GM18873 (cell line): ENCODE data around the gene ISYNA1.

ENCODE experiments used
- ATAC-seq: cut with Tn5 transposase; IDR thresholded peaks from one replicate; pipeline ENCODE4 v1.9.1; 2021; ENCODE audit warnings: mild to moderate bottlenecking, moderate library complexity, moderate number of reproducible peaks; ENCODE audit not compliant: unreplicated experiment, low FRiP score

The ISYNA1 gene

DNA sequence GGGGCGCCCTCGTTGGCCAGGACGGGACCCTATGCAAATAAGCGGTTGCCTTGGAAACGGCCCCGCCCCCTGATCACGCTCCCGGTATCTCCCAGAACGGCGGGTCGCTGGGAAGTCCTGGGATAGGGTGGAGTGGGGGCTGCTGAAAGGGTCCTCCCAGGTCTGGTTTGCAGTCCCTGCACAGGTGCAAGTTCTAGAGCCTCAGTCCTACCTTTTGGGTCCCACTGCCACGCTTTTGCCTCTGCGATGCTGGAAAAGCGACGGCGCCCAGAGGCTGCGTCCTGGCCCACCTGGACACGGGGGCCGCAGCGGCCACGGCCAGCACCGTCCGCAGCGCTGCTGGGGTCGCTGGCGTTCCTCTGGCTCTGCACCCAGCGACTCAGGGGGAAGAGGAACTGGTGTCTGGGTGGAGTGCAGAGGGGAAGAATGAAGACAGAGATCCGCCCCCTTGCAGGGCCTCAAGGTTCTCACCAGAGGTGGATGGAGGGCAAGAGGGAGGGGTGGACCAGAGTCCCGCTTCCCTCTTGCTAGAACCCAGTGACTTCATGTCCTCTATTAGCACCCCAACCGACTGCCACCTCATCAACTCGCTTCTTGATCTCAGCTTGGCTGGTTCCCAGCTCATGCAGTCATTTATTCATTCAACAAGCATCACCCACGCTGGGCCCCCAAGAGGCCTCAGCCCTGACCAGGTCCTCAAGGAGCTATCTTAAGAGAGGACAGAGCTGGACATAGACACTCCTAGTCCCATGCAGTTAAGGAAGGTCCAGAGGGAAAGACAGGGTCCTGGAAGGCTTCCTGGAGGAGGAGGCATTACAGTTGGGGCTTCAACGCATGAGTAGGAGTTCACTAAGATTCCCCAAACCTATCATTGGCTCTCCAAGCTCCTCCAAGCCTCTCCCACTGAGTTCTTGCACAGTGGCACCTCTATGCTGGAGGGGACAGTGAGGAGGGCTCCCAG, 40.4 kb downstream of the ISYNA1 start, which contains the start of gene LRRC25:
Gene LRRC25, minus strand, starts transcription at position 381 of the 961 bp plus-strand sequence. CDS start 659 bp downstream, outside the sequence.
- ATAC-seq, result no peak

DNA sequence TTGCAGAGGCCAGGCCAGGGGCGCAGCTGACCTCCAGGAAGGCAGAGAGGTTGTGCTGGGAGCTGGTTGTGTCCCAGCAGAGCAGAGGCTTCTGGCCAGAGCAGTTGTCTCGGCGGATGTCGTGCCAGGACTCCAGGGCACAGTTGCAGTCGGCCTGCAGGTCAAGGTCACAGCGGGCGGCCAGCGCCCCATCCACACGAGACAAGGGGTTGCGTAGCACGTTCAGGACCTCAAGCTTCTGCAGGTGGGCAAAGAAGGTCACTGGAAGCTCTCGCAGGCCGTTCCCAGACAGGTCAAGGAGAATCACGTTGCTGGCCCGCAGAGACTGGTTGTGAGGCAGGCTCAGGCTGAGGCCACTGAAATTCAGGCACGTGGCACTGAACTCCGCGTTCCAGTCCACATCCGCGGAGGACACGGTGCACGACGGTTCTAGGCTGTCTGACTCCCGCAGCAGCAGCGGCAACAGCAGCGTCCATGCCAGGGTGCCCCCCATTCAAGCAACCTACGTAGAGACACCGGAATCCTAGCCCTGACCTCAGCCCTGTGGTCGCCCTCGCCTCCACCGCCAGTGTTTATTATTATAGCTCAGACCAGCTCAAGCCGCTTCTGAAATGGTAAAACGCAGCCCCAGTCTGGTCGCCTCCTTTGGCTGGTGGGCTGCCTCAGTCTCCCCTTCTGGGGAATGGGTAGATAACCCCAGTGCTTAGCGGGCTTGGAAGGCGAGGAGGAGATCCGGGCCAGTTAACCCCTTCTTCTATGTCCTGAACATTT, 41.3 kb downstream of the ISYNA1 start:
- ATAC-seq, result no peak

DNA sequence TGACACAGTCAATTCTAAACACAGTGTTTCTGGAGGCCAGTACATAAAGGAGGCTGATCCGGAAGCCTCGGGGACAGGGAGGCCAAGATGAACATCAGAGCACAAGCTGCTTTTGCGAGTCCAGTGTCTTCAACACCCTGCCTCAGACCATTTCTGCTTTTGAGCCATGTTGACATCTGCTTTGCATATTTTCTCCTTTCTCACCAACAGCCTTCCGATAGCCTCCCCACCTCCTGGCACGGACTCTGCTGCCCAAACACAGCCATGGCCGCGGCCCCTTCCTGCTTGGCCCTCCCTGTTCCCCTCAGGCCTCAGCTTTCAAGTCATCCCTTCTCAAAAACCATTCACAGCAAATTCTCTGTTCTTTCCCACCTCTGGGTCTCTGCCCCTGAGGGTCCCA, 44.1 kb downstream of the ISYNA1 start:
- ATAC-seq, result no peak

DNA sequence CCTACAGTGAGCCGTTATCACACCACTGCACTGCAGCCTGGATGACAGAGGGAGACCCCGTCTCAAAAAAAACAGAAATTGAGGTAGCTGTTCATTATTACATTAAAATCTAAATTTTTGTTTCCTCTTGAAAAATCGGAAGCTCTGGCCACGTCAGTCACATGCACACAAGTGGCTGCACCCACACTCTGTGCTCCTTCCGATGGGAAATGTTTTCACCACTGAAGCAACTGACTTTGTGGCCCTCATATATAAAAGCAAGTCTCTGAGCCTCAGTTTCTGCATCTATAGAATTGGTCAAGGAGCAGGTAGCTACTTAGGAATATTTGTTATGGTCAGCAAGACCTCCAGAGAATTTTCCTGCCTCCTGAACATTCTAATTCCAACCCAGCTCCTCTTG, 45.0 kb downstream of the ISYNA1 start:
- ATAC-seq, result no peak

DNA sequence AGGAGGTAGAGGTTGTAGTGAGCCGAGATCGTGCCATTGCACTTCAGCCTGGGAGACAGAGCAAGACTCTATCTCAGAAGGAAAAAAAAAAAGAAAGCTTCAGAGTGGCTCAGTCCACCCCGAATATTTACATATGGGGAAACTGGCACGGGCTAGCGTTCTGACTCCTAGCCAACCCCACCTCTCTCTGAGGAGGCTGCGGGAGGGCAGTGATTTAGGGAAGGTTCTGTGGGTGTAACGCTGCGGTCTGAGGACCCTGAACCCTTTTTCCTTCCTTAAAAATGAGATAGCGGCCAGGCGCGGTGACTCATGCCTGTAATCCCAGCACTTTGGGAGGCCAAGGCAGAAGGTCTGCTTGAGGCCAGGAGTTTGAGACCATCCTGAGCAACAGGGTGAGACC, 45.5 kb downstream of the ISYNA1 start:
- no peak for ATAC-seq

DNA sequence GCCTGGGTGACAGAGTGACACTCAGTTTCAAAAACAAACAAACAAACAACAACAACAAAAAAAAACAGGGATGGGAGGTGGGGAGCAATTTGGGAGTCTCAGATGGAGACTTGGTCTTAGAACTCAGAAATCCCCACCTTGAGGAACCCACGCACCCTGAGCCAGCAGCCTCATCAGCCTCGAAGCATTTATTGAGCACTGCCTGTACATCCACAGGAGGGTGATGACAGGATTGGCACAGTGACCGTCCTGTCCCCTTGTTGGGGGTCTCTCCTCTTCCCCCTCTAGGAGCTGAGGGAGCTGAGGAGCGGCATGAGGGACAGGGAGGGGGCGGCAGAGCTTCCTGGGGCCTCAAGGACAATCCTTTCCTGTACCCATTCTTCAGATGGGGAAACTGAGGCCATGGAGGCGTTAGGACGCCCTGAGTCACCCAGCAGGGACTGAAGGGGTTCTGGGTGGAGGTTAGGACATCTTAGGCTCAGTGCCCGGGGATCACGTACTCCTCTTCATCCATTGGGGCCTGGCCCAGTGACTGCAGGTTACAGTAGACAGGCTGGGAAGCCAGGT, 46.3 kb downstream of the ISYNA1 start:
- no peak for ATAC-seq

DNA sequence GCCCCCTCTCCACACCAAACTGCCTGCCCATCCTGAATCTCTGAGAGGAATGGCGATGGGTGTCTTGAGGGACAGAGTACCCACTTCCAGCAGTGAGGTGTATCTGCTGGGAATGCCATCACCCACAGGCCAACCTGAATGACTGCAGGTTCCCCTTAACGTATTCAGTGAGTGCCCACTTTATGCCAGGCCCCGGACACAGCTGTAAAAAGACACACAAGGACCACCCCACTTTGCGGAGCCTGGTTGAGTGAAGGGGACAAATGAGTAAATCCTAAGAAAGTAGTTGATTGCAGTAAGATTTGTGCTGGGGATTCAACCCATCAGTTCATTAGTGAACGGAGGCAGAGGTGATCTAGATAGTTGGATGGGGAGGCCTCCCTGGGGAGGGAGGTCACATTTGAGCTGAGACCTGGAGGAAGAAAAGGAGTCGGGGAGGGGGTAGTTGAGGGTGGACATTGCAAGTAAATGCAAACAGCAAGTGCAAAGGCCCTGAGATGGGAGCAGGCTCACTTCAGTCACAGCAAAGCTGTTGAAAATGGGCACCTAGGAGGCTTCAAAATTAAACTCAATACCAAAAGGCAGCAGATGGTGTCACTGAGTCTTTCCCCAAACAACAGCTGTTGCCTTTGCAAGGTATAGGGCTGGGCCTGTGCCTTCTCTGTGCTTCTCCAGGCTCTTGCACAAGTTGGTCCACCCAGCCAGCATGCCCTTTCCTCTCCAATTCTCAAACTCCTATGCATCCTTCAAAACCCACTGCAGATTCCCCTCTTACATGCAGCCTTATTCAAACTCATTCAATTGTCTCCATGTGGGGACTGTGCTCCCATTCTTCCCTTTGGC, 47.6 kb downstream of the ISYNA1 start:
- no peak for ATAC-seq

DNA sequence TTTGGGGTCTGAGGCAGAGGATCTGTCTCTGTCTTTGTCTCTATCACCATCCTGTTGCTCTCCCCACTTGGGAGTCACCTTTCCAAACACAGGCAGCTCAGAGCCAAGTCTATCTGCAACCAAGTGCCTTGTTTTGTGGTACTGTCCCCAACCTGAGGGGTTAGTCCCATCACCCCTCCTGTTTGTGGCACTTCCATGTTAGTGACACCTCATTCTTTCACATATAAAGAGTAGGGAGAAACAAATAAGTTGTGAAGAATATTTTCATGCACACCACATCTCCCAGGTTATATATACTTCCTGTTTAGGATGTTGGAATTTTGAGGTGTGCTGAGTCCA, 48.2 kb downstream of the ISYNA1 start:
- ATAC-seq, result no peak

DNA sequence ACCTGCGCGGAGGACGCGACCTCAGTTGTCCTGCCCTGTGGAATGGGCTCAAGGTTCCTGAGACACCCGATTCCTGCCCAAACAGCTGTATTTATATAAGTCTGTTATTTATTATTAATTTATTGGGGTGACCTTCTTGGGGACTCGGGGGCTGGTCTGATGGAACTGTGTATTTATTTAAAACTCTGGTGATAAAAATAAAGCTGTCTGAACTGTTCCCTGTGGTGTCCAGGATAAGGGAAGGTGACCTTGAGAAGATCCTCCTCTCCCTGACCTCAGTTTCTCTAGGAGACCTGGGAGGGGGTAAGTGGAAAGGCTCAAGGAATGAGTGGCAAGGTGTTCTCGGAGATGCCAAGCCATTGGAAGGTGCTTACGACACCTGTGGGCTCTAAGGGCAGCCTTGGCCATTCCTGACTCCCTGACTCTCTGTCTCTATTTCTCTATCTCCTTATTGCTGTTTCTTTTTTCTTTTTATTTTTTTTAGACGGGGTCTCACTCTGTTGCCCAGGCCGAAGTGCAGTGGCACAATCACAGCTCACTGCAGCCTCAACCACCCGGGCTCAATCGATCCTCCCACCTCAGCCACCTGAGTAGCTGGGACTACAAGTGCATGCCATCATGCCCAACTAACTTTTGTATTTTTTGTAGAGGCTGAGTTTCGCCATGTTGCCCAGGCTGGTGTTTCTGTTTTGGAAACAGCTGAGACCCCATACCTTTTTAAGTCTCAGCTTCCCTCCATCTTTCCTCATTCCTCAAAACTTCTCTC, 48.8 kb downstream of the ISYNA1 start:
- ATAC-seq, result no peak

DNA sequence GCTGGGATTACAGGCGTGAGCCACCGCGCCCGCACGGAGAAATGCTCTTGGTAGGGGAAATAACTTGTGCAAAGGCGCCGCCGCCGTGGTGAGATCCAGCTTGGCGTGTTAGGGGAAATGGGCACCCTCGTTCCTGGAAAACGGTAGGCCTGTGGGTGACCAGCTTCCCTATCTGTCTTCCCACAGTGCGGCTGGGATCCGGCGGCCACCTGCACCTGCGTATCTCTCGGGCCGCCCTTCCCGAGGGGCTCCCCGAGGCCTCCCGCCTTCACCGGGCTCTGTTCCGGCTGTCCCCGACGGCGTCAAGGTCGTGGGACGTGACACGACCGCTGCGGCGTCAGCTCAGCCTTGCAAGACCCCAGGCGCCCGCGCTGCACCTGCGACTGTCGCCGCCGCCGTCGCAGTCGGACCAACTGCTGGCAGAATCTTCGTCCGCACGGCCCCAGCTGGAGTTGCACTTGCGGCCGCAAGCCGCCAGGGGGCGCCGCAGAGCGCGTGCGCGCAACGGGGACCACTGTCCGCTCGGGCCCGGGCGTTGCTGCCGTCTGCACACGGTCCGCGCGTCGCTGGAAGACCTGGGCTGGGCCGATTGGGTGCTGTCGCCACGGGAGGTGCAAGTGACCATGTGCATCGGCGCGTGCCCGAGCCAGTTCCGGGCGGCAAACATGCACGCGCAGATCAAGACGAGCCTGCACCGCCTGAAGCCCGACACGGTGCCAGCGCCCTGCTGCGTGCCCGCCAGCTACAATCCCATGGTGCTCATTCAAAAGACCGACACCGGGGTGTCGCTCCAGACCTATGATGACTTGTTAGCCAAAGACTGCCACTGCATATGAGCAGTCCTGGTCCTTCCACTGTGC, 49.6 kb downstream of the ISYNA1 start:
- peak; percentile 46 for ATAC-seq

DNA sequence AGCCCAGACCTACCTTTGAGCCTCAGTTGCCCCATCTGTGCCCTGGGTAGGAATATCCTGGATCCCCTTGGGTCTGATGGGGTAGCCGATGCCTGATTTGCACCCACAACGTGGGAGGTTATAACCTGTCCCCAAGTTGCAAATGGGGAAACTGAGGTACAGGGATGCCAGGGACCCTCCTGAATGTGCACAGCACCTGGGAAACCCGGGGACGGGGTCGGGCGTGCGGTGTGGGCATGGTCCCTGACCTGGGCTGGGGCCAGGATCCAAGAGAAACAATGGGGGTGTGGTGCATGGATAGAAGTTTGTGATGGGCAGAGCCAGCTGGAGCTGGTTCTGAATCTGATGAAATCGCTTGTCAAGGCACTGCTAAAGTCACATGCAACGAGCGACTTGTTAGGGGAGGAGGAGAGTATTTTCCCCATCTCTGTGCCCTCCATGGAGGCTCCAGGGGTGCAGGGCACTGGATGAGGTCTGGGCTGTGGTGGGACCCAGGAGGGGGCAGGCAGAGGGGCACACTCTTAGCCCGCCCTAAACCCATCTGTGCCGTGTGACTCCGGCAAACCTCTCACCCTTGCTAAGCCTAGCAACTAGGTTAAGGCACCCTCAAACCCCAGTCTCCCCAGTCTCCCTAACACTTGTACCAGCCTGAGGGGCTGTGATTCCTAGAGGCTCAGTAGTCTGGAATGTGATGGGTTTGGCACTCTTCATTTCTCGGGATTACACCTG, 51.2 kb downstream of the ISYNA1 start:
- no peak for ATAC-seq

DNA sequence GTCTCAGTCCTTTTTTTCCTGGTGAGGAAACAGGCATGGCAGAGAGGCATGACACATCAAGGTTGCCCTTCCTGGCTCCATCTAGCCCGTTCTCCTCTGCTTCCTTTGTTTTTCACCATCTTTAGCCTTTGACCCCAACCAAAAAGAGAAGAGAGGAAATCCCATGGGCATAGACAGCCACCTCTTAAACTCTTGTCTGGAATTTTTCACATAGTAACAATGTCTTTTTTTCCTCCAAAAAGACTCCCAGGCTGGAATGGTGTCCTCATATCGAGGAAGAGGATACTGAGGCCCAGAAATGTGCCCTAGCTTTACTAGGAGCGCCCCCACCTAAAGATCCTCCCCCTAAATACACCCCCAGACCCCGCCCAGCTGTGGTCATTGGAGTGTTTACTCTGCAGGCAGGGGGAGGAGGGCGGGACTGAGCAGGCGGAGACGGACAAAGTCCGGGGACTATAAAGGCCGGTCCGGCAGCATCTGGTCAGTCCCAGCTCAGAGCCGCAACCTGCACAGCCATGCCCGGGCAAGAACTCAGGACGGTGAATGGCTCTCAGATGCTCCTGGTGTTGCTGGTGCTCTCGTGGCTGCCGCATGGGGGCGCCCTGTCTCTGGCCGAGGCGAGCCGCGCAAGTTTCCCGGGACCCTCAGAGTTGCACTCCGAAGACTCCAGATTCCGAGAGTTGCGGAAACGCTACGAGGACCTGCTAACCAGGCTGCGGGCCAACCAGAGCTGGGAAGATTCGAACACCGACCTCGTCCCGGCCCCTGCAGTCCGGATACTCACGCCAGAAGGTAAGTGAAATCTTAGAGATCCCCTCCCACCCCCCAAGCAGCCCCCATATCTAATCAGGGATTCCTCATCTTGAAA, 52.0 kb downstream of the ISYNA1 start, which contains the start of gene GDF15:
Gene GDF15, plus strand, starts transcription at position 484 of the 868 bp plus-strand sequence. Its CDS starts 32 bp downstream, at position 516.
- no peak for ATAC-seq

DNA sequence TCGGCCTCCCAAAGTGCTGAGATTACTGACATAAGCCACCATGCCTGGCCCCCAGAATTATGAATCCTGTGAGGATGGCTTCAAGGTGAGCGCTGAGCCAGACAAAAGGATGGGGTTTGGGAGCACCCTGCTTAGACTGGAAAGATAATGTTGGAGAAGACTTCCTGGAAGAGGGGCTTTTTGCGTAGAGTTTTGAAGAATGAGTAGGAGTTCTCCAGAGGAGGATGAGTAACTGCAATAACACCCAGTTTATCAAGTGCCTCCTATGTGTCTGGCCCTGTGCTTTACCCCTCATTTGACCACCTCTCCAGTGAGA, 52.6 kb downstream of the ISYNA1 start:
- ATAC-seq, result no peak

DNA sequence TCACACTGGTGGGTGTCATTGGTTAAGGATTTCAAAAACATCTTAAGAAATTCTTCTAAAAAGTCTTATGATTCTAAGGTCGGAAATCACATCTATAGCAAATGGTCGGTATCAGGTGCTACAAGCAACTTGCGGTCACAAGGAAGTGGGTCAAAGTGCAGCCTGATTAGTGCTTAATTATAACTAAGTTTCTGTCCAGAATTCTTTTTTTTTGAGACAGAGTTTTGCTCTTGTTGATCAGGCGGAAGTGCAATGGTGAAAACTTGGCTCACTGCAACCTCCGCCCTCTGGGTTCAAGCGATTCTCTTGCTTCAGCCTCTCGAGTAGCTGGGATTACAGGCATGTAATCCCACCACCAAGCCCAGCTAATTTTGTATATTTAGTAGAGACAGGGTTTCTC, 53.2 kb downstream of the ISYNA1 start:
- ATAC-seq, result no peak
